ENCODE data around the gene UBE2C.

- TF ChIP-seq, protein P1, sequence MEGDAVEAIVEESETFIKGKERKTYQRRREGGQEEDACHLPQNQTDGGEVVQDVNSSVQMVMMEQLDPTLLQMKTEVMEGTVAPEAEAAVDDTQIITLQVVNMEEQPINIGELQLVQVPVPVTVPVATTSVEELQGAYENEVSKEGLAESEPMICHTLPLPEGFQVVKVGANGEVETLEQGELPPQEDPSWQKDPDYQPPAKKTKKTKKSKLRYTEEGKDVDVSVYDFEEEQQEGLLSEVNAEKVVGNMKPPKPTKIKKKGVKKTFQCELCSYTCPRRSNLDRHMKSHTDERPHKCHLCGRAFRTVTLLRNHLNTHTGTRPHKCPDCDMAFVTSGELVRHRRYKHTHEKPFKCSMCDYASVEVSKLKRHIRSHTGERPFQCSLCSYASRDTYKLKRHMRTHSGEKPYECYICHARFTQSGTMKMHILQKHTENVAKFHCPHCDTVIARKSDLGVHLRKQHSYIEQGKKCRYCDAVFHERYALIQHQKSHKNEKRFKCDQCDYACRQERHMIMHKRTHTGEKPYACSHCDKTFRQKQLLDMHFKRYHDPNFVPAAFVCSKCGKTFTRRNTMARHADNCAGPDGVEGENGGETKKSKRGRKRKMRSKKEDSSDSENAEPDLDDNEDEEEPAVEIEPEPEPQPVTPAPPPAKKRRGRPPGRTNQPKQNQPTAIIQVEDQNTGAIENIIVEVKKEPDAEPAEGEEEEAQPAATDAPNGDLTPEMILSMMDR (IDR thresholded peaks at IDR 0.05): no peak
- no peak for TF ChIP-seq POLR2A (IDR thresholded peaks at IDR 0.05)
Observed at GRCh38 chr20:45835825-45836224, 23.4 kb downstream of the UBE2C start.

Data from right lobe of liver (tissue), 4 donors.